HG02943 (cell line): ENCODE results near the gene CPLANE2.
"Not testable (repeated sequence)": the region's sequence is repeated elsewhere in the genome, so short reads cannot be mapped to it uniquely, and the experiment has no call there.

ENCODE experiments used
- ATAC-seq: cut with Tn5 transposase; IDR thresholded peaks from one replicate; pipeline ENCODE4 v1.9.1; 2021; ENCODE audit warnings: mild to moderate bottlenecking, low read depth, moderate library complexity; ENCODE audit not compliant: unreplicated experiment

Gene CPLANE2

DNA sequence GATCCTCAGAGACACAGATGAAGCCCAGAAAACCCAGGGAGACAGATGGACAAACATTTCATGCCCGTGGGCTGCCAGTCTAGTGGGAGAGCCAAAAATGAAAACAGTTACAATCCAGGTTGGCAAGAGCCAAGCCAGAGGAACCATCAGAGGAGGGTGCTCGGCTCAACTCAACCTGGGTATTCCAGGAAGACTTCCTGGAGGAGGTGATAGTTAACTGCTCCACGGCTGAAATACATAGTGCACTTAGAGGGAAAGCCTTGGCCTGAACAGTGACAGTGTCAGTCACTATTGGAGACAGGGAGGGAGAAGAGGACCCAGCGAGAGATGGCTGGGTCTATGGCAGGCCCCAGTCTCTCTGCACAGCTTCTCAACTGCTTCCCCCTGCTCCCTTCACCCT, 26.4 kb downstream of the CPLANE2 start:
- no peak for ATAC-seq

DNA sequence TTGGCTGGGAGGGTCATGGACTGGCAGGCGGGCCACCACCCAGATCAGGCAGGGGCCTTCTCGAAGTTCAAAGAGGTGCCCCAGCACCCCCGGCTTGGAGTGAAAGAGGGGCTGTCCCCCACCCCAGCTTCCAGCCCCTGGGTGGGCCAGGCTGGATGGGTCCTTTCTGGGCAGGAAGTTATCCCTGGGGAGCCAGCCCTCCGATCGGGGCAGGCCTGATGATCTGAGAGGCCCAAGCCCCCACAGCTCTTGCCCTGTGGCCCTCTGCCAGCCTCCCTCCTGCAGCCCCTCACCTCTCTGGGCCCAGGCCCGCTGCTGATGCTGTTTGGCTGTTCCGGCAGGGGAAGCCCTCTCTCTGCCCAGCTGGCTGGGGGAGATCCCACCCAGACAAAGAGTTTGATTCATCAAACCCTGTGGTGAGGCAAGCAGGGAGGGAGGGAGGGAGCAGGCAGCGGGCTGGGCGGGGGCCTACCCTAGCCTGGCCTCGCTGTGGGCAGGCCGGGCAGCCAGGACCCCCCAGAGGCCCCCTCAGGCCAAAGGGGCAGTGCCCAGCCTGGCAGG, 27.1 kb downstream of the CPLANE2 start:
- no peak for ATAC-seq

DNA sequence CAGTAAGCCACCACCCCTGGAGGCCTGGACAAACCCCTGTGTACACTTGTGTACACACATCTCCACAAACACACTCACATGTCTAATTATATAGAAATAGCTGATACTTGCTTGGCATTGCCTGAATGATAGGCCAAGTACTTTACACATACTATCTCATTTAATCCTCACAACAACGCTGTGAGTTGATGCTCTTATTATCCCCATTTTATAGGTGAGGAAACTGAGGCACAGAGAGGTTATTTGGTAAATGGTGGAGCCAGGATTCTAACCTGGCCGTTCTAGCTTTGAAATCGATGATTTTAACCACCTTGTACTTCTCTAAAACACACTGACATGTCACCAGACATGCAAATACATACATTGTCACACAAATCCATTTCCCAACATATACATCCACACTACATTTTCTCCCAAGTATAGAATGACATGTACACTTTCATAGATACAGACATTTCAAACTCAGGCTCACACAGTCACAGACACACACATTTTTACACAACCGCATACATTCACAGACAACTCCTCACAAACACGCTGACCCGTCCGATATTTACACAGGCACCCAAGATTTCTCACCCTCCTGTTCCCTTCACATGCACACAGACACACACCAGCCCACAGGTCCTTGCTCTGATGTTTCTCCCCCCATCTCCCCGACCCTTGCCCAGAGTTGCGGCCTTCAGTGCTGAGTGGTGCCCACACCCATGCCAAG, 27.7 kb downstream of the CPLANE2 start:
- no peak for ATAC-seq

DNA sequence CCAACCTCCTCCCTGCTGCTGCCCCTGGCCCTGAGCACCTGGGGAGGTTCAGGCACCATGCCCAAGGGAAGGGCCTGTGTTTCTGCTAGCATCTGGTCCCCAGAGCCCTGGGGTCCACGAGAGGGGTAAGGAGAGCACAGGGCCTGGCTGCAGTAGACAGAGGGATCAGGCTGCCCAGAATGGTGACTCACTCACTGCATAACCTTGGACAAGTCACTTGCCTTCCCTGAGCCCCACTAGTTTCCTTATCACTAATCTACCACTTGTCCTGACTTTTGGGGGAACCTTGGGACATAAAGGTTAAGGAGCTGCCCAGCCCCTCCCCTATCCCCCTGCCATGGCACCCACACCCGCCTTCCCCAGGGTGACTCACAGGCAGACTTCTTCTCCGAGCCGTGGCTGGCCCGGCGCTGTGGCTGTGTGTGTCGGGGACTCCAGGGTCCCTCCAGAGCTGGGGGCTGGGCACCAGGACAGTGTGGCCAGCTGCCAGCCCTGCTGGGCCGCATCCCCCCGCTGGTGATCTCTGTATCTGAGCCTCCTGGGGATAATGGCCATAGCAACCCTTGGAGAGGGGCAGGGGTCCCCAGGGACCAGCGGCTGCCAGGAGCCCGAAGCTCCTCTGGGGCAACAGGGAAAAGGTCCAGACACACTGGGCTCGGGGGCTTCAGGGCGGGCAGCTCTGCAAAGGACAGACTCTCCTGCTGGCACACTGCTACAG, 28.6 kb downstream of the CPLANE2 start:
- no peak for ATAC-seq

DNA sequence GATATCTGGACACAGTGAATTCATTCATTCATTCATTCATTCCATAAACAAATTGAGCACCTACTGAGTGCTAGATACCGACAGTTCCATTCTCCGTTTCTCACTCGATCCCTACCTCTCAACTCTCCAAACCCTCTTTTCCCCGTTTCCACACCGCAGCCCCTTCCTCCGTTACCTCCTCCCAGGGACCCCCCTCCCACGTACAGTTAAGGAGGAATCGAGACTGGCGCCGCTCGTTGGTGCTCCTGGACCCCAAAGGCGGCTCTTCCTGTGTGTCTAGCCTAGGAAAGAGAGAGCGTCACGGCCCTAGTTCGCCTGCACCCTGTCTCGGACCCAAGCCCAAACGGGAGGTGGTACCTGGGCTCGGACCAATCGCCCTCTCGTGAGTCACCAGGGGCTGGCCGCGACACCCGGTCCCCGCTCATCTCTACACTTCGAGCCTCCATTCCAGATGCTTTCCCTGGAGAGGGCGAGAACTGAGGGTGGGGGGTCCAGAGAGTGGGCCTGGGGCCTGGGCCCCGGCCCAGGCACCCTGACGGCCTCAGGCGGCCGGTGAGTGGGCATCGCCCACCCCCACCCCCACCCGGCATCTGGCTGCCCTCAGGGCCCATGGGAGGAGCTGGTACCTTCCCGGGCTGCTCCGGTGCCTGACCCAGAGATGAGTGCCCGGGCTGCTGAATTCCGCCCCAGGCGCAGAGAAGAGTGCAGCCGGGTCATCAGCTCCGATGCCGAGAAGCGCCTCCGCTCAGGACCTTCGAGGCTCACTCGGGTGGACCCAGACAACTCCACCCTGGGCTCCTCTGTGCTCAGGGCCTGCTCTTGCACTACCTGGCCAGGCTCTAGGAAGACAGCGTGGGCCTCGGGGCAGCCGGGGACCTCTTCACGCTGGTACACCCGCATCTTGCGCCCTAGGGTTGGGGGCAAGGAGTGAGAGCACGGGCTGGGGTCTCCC, 29.4 kb downstream of the CPLANE2 start:
- no peak for ATAC-seq

DNA sequence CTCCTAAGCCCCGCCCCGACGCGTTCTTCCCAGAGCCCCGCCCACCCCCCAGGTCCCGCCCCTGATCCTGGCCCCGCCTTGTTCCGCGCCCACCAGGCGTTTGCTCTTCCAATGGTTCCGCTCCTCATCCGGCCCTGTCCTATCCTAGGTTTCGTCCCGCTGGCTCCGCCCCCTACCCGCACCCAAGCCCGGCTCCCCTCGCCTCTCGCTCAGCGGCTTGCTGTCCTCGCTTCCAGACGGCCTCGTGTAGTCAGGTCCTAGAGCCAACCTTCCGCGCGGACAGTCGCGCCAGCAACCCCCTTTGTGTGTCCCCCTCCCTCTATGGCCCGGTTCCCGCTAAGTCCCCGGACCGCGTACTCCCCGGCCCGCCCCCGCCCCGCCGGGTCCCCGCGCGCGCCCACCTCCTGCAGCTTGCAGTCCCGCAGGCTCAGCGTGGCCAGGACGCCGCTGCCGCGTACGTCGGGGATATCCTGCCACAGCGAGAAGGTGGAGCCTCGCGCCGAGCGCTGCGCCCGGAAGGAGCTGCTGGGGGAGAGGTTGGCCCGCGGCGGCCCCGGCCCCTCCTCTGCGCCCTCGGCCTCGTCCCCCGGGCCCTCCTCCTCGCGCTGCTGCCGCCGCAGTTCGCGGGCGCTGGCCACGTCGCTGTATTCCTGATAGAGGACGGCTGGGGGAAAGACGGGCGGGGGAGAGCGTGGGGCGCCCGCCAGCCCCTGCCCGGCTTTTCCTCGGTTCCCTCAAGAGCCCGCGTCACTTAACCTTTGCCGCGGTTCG, 30.3 kb downstream of the CPLANE2 start:
- ATAC-seq: peak; percentile 61

DNA sequence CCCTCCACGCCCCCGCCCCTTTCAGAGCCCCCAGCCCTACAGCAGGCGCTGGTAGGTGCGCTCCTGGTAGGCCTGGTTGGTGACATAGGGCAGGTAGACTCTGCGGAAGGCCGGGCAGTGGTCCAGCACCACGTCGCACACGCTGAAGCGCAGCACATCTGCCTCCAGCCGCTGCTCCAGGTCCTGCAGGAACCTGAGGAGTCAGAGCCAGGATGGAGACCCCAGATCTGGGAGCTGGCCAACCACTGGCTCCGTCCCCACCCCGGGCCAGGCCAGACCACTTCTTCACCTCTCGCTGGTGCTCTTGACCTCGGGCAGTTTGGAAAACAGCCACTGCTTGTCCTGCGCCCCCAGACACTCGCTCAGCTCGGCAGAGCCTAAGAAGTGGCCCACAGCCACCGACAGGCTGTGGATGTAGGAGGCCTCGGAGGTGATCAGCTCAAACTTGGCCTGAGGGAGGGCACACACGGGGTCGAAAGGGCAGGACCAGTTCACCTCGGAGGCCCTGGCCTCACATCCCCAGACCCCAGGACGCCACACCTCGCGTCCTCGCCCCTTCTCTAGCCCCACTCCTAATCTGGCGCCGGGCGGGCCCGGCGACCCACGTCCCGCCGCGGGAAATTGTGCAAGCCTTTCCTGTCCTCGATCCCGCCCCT, 31.0 kb downstream of the CPLANE2 start:
- ATAC-seq: no peak

DNA sequence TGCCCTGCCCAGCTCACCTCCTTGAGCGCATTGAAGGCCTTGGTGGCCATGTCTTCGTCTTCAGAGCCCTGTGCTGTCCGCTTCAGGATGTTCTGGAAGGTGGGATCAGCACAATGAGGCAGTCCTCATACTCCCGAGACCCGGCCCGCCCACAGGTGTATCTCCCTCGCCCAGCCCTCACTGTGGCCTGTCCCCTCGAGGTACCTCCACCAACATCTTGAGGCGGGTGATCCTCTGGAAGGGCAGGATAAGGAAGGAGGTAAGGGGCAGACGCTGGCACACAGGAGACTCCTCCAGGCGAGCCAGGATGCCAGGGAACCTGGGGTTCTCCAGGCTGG, 31.7 kb downstream of the CPLANE2 start:
- ATAC-seq: no peak

DNA sequence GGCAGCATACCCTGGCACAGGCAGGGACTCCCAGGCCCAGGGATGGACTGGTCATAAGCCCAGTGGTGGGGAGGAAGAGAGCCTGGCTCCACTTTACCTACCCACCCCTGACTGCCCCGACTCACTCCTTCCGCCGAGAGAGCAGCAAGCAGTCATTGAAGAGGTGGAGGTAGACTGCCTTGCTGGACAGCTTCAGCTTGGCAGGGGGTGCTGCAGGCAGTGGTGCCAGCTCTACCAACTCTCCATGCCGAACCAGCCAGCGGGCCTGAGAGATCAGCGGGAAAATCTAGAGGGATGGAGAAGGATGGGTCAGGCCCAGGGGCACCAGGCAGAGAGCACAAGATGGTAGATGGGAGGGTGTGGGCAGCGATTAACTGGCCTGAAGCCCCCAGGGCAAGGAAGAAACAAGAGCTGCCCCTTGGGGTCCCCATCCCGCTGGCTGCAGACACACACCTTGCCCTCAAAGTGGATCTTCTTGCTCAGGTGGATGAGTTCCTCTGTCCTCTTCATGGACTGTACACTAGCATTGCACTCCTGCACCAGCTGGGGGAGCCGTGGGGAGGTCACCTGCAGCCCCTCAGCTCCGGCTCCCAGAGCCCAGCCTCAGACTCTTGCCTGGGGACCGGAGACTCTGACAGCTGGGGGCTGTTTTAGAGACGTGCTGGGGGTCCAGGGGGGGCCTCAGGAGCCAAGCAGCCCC, 32.2 kb downstream of the CPLANE2 start:
- ATAC-seq: no peak

DNA sequence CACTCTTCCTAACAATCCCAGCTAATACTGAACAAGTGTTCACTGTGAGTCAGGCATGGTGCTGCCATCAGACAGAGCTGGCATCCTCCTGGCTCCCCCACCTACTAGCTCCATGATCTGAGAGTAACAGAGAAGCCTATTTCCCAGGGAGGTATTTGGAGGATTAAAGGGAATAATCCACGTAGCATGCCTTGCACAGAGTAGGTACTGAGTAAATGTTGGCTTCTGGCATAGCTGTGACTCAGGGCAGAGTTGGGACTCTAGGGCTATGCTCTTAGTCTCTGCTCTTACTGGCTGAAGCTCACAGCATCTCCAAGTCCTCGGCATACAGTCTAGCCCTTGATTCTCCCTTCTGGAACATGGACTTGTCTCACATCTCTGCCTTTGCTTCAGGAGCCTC, 32.8 kb downstream of the CPLANE2 start:
- no peak for ATAC-seq

DNA sequence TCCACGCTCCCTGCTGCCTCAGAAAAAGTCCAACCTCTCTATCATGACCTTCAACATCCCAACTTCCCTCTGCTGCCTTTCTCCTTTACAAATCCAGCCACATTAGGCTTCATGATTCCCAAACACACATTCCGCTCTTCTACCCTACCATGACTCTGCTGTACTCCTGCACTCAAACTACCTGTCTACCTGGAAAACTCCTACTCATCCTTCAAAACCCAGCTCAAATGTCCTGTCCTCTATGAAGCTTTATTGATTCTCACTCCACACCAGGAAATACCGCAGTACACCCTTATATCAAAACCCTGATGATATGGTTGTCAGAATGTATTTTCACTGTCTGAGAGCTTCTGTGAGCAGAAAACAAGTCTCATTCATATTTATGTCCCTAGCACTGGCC, 33.4 kb downstream of the CPLANE2 start:
- no peak for ATAC-seq

DNA sequence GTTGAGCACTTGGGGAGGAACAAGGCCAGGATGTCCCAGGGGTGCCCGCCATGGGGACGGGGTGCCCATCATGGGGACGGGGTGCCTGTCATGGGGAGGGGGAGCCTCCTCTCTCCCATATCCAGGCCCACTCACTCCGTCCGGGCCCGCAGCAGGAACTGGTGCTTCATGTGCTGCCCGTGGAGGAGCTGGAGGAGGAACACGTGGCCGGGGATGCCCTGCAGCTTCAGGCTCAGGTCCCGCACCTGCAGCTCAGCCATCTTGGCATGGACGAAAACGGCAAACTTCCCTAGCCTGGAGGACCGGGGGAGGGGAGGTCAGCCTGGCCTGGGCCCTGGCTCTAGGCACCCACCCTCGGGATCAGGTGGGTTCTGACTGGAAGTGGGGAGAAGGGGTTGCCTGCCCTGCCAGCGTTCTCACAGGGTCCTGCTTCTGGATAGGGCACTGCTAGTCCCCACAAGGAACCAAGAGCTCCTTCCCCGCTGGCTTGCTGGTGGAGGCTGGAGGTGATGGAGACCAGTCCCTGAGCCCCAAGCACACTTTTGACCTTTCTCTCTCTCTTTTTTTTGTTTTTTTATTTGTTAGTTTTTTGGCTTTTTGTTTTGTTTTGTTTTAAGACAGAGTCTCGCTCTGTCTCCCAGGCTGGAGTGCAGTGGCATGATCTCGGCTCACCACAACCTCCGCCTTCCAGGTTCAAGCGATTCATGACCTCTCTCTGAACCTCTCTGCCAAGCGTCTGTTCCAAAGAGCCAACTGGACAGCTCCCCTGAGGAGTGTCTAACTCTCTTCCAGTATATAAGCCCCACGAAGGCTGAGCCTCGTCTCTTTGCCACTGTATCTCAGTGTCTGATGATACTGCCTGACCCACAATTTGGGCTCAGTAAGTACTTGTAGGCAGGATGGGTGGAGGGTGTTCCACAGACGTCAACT, 34.4 kb downstream of the CPLANE2 start:
- ATAC-seq: no peak

DNA sequence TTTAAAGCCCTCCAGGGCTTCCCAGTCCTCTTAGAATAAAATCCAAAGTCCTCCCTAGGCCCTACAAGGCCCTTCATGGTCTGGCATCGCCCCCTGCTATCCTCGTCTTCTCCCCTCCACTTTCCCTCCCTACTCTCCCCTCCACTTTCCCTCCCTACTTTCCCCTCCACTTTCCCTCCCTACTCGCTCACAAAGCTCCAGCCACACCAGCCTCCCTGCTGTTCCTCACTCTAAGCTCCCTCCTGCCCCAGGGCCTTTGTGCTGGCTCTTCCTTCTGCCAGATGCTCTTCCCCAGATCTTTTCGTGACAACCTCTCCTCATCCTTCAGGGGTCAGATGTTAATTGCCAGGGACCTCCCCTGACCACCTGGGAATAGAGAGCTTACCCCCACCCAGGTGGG, 37.3 kb downstream of the CPLANE2 start:
- no peak for ATAC-seq

DNA sequence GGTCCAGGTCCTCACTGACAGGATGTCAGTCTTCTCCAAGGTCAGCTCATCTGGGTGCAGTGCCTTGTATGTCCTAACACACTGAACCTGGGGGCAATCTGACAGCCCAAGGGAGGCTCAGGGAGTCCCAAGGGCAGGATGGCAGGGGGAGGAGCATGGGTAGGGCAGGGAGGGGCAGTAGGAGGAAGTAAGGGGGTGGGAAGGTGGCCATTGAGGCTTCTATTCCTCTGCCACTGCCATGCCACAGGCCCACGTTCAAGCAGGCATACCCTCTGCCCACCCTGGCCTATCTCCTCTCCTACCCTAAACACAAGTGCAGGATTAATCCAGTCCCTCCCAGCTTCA, 37.9 kb downstream of the CPLANE2 start:
- no peak for ATAC-seq

DNA sequence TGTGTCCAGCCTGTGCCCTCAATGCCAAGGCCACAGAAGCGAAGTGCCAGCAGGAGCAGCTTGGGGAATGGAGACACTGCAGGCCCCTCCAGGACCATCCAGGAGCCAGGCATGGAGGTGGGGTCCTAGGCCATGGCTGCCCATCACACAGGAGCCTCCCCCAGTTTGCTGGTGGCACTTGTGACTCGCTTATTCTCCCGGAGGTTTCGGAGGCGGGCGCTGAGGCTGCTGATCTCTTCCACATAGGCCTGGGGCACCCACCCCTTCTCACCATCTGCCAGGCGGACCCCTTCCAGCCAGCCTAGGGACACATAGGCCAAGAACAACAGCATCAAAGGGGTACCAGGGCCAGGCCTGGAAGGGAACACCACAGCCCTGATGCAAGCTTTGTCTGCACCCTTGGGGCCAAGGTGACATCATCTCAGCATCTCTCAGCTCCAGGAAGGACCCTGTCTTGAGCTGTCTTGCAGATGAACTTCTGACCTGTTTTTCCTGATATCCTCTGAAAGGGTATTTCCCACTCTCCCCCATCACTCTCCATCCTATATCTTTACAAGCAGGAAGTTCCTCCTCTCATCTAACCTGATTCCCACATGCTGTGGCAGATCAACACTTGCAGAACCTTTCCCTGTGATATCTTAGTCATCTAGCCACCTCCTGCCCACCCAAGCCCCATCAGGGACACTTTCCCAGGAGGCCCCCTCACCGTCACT, 38.4 kb downstream of the CPLANE2 start:
- ATAC-seq: no peak

DNA sequence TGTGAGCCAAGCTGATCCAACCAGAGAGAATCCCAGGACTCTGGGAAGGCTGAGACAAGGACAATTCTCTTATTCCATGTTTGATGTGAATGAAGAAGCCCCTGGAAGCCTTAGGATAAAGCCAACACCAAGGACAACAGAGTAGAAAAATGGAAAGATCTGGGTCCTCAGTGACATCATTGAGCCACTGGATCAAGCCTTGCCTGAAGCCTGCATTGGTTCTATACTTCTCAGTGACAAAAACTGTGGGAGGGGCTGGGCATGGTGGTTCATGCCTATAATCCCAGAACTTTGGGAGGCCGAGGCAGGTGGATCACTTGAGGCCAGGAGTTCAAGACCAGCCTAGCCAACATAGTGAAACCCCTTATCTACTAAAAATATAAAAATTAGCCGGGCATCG, 40.1 kb downstream of the CPLANE2 start:
- no peak for ATAC-seq

DNA sequence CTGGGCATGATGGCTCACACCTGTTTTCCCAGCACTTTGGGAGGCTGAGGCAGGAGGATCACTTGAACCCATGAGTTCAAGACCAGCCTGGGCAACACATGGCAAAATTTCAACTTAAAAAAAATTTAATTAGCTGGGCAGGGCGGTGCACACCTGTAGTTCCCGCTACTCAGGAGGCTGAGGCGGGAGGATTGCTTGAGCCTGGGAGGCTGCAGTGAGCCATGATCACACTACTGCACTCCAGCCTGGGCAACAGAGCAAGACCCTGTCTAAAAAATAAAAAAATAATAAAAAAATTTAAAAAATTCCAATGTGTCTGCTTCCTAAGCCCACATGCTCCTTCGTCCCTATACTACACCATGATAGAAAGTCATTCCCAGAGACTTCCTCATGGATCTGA, 40.8 kb downstream of the CPLANE2 start:
- not testable (repeated sequence) for ATAC-seq

DNA sequence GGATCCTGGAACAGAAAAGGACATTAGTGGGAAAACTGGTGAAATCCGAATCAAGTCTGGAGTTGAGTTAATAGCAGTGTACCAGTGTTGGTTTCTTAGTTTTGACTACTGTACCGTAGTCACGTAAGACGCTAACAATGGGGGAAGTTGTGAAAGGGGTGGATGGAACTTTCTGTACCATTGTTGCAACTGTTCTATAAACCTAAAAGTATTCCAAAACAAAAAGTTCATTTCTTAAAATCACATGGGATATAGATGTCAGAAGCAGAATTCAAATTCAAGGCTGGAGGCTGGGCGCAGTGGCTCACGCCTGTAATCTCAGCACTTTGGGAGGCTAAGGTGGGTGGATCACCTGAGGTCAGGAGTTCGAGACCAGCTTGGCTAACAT, 41.5 kb downstream of the CPLANE2 start:
- ATAC-seq: no peak
